HG03520 (cell line): ENCODE measurements around the gene IGLON5.

Experiments used
- ATAC-seq: cut with Tn5 transposase; IDR thresholded peaks from one replicate; pipeline ENCODE4 v1.9.1; 2021; ENCODE audit warnings: mild to moderate bottlenecking, moderate library complexity; ENCODE audit not compliant: unreplicated experiment

The IGLON5 gene

DNA sequence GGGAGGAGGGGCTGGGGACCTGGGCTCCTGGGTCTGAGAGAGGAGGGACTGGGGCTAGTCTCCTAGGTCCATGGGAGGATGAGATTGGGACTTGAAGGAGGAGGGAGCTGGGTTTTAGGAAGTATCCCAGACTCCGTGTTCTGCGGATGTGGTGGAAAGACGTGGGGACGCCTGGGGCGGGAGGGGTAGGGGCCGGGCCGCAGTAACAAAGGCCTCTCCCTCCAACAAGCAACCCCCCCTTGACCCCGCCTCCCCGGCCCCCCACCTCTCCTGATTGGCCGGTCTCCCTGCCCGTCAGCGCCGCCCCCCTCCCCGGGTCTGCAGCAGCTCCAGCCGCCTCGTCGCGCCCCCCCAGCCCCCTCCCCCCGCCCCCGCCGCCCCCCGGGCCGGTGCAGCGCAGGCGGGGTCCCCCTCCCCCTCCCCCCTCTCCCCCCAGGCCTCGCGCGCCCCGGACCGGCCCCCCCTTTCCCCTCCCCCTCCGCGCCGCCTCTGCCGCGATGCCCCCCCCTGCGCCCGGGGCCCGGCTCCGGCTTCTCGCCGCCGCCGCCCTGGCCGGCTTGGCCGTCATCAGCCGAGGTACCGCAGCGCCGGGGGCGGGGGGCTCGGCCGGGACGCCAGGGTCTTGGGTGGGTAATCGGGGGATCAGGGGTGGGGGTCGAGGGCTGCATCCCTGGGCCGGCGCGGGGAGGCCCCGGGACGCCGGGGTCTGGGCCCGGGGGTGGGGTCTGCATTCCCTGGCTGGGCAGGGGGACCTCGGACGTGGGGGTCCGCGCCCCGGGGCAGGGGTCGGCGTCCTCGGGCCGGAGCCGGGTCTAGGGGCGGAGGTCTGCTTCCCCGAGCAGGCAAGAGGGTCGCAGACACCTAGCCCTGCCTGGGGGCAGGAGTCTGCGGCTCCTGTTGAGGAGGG is at the start of gene IGLON5:
Gene IGLON5, plus strand, starts transcription at position 294 of the 907 bp plus-strand sequence. Its CDS starts 204 bp downstream, at position 498.
- ATAC-seq = no peak

DNA sequence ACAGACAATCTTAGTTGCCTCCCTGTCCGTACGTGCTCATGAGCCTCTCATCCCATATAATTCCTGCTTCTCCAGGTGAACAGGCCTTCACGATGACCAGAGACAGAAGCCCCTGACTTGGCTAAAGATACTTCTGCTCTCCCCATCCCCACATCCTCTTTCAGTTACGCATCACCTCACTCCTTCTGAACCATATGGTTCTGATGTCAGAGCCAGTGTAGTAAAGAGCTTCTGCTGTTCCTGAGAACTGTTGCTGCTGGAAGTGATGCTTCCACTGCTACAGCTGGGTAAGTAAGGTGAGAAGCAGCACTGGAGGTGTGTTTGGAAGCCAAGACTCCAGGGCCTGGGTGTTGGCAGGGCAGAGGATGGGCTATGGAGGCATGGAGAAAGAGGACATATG is 47.6 kb upstream of the IGLON5 start:
- no peak for ATAC-seq

- ATAC-seq = no peak
These were observed 40.4 kb upstream of the IGLON5 start for GRCh38 chr19:51271067-51271466.

DNA sequence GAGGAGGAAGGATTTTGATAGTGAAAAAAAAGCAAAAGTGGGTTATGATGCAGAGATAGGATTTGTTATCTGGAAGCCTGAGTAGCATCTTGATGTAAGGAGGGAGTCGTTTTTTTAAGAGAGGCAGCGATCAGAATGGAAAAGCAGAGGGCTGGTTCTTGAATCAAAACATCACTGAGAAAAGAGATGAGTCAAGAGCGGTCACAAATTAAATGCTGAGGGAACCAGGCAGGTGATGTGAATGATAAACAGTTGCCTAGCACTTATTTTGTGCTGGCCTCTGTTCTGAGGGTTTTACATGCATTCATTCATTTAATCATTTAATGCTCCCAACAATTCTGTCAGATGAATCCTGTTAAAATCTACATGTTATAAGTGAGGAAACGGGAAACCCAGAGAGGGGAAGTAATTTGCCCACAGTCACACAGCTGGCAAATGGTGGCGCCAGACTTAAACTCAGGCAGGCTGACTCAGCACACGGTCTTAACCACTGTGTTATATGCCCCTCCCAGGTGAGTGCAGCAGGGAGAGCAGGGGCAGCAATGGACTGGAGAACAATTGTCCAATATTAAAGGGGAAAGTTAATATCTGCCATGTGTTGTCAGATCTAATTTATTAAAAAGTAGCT is 39.1 kb upstream of the IGLON5 start:
- ATAC-seq = no peak

GRCh38 chr19:51274049-51274770 is 37.2 kb upstream of the IGLON5 start:
- ATAC-seq = no peak

GRCh38 chr19:51277112-51277511 is 34.3 kb upstream of the IGLON5 start:
- ATAC-seq = no peak

DNA sequence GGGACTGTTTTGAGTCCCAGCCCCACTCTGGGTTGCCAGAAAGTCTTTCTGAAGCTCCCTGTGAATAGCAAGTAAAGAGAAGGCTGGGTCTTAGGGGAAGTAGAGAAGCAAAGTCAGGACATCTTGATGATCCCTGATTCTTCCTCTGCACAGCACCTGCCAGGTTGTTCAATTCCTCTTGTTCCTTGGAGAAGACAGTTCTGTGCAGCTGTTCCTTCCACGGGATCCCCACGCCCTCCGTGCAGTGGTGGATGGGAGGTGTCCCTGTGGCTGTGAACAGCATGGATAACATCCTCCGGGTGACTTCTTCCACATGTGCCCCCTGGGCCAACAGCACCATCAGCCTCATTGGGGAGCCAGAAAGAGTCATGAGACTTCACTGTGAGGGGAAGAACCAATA is 29.1 kb upstream of the IGLON5 start:
- ATAC-seq = no peak

DNA sequence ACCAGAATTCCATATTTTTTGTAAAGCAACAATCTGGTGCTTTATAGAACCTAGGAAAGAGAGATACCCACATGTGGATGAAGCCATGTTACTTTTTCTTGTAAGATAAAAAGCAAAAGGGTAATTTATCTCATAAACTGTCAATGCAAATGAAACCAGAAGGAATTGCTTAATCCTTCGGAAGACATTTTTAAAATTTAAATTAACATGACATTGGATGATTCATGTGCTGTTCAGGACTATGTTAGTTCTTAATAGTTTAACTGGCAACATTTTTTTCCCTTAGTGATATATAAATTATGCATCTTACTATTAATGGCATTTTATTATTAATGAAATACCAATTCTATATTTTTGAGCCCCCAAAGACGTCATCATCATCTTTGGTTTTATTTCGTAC is 25.8 kb upstream of the IGLON5 start:
- no peak for ATAC-seq

DNA sequence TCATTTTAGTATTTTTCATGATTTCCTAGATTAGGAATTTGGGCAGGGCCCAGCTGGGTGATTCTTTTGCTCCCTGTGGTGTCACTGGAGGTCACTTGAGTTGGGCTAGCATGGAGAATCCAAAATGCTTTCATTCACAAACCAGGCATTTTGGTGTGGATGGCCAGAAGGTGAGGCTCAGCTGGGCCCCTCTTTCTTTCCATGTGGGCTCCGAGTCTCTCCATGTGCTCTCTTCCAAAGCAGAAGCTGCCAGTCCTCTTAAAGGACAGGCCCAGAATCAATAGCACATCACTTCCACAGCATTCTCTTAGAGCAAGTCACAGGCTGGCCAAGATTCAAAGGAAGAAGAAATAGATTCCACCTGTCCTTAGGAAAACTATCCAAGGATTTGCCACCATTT is 21.8 kb upstream of the IGLON5 start:
- ATAC-seq = no peak

DNA sequence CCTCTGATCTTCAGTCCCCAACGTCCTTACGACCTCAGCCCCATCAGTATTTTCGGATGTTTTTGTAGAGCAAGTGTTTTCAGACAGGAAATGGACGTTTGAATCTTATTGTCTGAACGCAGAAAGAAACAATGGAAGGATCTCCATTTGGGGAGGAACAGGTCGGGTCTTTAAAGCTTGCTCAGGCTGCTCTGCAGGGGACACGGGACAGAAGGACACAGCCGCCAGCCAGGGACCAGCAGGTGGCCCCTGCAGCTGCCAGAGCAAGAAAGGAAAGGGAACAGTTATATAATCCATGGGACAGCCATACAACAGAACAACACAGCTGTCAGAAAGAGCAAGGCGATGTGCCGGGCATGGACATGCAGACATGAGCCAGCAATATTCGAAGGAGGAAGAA is 18.5 kb upstream of the IGLON5 start:
- no peak for ATAC-seq

DNA sequence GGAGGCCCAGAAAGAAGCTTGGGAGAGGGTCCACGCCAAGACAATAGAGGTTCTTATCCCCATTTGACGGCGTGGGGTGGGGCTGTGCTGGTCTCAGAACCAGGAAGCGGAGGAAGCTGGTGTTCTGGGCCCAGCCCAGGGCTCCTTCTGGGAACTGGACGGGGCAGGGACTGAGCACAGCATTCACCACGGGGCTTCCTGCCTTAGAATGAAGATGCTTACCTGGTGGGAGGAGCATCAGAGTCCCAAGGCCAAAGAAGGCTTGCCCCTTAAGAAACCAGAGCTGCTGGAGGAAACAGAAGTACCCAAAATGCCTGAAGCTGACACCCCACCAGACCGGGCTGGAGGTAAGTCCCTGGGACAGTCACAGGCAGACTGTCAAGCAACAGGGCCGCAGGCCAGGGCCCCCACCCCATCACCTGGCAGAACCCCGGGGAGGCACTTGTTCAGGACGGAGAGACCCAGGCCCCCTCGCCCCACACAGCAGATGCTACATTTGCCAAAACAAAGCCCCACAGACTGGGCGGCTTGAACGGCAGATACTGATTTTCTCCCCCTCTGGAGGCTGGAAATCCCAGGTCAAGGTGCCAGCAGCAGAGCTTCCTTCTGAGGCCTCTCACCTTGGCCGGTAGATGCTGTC is 17.8 kb upstream of the IGLON5 start:
- no peak for ATAC-seq

DNA sequence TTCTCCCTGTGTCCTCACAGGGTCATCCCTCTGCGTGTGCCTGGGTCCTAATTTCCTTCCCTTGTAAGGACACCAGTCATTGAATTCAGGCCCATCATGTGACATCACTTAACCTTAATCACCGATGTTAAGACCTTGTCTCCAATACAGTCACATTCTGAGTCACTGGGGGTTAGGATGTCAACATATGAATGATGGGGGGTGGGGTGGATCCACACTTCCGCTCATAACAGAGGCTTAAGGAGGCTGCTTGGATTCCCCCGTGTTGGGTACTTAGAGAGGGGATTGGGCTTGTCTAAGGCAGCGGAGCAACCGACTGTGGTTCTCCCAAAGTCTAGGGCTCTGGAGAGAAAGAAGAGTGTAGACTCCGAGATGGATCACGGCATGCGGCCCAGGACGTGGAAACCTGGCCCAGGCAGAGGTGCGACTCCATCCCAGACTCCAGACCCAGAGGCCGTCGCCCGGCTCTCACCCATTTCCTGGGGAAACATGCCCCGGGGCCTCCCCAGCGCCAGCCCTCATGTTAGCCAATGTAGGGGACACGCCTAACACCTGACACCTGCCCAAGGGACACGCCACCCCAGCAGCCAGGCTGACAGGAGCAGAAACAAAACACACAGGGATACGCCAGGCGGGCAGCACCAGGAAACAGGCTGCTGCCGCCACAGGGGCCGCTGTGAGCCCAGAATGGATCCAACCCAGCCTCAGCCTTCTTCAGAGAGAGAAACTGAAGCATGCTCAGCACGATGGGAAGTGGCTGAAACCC is 17.1 kb upstream of the IGLON5 start:
- no peak for ATAC-seq

DNA sequence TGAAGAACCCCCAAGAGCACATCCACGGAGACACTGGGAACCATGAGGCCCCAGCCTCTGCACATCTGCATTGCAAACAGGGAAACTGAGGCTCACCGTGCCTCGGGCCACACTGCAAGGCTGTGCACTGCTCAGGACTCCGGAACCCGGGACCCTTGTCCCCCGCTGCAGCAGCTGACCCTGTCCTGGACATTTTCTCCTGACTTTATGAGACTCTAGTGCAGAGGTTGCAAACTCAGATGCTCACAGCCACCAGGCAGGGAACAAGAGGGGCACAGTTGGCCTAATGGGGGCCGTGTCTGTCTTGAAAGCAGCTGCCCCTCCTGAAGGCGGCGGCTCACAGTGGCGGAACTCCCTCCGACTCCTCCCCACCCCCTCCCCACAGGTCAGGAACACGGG is 16.5 kb upstream of the IGLON5 start:
- no peak for ATAC-seq

DNA sequence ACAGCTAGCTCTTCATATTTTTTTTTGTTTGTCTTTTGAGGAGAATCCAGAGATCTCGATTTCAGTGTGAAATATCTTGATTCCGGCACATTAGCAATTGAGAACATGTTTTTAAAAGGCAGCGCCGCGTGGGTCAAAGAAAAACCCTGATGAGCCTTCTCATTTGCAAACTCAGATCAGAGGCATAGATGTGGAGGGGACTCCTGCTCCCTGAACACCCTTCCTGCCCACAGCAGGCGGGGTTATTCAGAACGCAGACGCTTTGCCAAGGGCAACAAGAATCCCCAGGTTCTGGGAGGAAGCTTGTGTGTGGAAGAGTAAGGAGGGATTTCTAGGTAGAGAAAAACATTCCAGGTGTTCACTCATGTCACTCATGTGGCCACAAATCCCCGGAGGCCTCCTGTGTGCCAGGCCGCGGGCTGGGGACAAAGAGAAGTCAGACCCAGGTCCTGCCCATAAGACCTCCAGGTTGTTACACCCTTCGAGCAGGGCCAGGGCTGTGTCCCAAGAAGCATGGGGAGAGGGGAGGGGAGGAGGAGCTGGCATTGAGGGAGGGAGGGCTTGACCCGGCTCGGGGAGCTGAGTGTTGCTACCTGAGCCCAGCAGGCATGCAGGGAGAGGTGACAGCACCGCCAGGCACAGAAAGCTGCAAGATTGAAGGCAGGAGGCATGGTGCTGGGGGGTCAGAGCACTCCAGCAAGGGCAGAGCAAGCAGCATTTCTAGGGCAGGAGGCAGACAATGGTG is 15.9 kb upstream of the IGLON5 start:
- no peak for ATAC-seq

DNA sequence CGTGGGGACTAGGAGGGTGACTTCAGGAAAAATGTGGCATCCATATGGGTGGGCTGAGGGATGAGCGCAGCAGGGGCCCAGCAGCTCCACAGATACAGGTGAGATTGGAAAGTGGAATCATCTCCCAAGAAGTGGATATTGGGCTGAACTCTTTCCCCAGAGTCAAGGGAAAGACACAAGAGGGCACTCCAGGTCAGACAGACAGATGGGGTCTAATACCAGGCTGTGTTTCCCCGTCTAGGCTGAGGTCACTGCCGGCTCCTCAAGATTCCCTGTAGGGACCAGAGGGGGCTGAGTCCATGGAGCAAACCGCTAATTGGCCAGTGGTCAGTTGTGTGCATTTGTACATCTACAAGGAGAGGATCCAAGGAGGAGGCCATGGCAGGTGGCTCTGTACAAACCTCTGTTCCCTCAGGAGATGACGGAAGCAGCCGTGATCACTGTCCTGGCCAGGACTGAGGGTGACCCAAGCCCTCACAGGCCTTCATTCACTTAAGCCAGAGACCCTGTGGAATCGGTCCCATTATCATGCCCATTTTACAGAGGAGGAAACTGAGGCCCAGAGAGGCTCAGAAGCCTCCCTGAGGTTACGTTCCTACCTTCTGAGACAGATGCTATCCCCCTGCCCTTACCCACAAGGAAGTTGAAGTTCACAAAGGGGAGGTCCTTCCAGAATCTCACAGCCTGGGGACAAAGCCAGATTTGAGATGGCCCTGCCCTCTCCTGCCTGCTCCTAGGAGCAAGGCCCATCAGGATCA is 14.9 kb upstream of the IGLON5 start:
- no peak for ATAC-seq

GRCh38 chr19:51297406-51297805 is 14.0 kb upstream of the IGLON5 start:
- no peak for ATAC-seq

GRCh38 chr19:51301266-51301665 is 10.2 kb upstream of the IGLON5 start:
- ATAC-seq = no peak

DNA sequence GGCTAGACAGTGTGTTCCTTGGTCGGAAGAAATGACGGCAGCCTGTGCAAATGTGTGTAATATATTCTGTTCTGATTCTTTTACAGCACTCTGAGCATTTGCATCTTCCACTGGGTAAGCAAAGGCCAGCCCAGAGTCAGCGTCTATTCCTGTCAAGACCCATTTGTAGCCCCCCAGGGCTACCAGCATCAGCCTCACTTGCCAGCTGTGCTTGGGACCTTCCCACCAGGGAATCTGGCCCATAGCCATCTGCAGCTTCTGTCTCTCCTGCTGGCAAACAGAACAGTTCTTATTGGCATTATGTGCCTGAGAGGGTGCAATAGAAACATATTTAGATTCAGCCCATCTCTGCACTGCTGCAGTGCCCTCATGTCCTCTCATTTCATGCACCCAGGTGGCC is 6.0 kb upstream of the IGLON5 start:
- no peak for ATAC-seq

DNA sequence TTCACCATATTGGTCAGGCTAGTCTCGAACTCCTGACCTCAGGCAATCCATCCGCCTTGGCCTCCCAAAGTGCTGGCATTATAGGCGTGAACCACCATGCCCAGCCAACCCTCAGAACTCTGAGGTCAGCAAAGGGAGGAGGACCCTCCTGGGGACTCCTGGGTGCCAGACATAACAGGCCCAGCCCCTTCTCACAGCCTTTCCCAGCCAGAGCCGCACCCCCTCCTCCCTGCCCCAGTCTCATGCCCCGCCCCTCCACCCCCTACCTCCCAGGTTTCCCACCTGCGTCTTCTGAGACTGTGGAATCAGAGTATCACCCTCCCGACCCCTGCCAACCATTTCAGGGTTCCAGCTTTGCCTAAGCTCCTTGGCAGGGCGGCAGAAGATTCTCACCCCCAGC is 5.2 kb downstream of the IGLON5 start:
- ATAC-seq = no peak
